ENCODE data around the gene LIN54.

DNA sequence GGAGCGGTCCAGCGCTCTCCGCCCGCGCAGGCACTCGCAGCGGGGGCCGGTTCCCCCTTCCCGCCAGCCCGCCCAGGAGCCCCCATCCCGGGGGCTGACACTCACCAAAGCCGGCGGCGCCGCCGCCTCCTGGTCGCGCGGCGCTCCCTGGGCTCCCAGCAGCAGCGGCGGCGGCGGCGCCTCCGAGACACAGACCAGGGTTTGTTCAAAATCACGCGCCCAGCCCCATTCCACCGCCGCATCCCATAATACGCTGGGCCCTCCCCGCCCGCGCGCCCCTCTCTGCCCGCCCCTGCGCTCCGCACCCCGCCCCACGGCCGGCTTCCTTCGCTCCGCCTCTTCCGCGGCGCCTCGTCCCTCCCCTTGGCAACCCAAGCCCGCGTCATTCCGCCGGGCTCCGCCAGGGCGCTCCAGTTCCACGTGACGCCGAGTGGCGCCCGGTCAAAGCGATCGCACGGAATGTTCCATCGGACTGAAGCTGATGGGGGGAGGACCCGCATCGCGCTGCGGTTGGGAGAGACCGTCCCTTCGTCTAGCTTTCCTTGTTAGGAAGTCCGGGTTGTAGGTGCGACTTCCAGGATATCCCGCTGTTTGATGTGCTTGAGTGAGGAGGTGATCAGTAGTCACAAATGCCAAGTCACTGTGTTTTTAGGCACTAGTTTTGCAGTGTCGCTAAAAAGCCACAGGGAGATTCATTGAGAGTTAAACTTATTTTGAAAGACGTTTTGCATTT is 2.2 kb upstream of the LIN54 start:
- TF ChIP-seq, protein P1, sequence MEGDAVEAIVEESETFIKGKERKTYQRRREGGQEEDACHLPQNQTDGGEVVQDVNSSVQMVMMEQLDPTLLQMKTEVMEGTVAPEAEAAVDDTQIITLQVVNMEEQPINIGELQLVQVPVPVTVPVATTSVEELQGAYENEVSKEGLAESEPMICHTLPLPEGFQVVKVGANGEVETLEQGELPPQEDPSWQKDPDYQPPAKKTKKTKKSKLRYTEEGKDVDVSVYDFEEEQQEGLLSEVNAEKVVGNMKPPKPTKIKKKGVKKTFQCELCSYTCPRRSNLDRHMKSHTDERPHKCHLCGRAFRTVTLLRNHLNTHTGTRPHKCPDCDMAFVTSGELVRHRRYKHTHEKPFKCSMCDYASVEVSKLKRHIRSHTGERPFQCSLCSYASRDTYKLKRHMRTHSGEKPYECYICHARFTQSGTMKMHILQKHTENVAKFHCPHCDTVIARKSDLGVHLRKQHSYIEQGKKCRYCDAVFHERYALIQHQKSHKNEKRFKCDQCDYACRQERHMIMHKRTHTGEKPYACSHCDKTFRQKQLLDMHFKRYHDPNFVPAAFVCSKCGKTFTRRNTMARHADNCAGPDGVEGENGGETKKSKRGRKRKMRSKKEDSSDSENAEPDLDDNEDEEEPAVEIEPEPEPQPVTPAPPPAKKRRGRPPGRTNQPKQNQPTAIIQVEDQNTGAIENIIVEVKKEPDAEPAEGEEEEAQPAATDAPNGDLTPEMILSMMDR (optimal IDR thresholded peaks at IDR 0.05 in 1 of 3, IDR thresholded peaks at IDR 0.05 in 1 of 3, conservative IDR thresholded peaks at IDR 0.05 in 1 of 3; ENCODE audit: extremely low read depth in 1 of 3, insufficient read depth in 2 of 3, low read length in 3 of 3), result peak; percentile 33 to 41 (median 37)
- no peak for TF ChIP-seq EZH2 (IDR thresholded peaks at IDR 0.05; ENCODE audit: low read length)
